HepG2 (cell line): ENCODE measurements around the gene PSMD12. TPM values are rescaled to one million over a fixed set of nuclear protein-coding genes. Genes with fewer than 3 reads are reported as not detected.
A peak's percentile ranks its signal among the peaks of the same experiment; 100 is the strongest.

Source experiments
- ATAC-seq: fragments of 200-7000 bp; cut with Tn5 transposase; 3 replicates; pipeline ENCODE4 v1.9.1; 2020; ENCODE audit warnings: mild to moderate bottlenecking, moderate library complexity
- BruUV-seq: library from RNA; stranded (reverse); fragments of 400-500 nt; replicated peaks from 2 replicates; lab custom pipeline; 2021; lab: Mats Ljungman, UMichigan
- CTCF ChIA-PET: fragments of 300-600 bp; formaldehyde crosslinking; extraction: SDS; loops from one replicate; lab custom pipeline; 2021; ENCODE audit warnings: low total read pairs, inconsistent platforms, low intra/inter-chr PET ratio; lab: Yijun Ruan, JAX
- POLR2A ChIA-PET: fragments of 350-600 bp; sonication (Branson Sonifier 250); formaldehyde crosslinking; loops from one replicate; lab custom pipeline; 2020; ENCODE audit warnings: antibody characterized with exemption, inconsistent platforms; lab: Yijun Ruan, JAX
- DNase-seq: peaks from one replicate; pipeline ENCODE4 v3.0.0-alpha.2; 2015; ENCODE audit warnings: low spot score
- FAIRE-seq: peaks from 3 replicates; lab custom pipeline; 2011; peaks lifted over from hg19 to GRCh38; lab: Jason Lieb, UNC
- H2AFZ ChIP-seq: one replicate; pipeline ENCODE4 v1.6.1; 2011; ENCODE audit warnings: low read length, inconsistent platforms
- H3K27ac ChIP-seq: fragments of 300-600 bp; 3 replicates; pipeline ENCODE4 v1.8.0; 2011; ENCODE audit warnings: mixed run types, mild to moderate bottlenecking, mixed read lengths, low read length, inconsistent platforms; ENCODE audit not compliant: insufficient read depth; ENCODE audit errors: extremely low read length
- H3K27me3 ChIP-seq, 2 experiments: fragments of 200-600 bp in 1 of 2; 2 replicates in 1 of 2; 3 replicates in 1 of 2; pipeline versions ENCODE4 v1.6.0 to v1.8.0; 2011; ENCODE audit warnings: low read length in 2 of 2, mild to moderate bottlenecking in 2 of 2, moderate library complexity in 2 of 2, inconsistent platforms in 1 of 2; ENCODE audit not compliant: insufficient read depth in 2 of 2, control insufficient read depth in 1 of 2
- H3K36me3 ChIP-seq, 2 experiments: fragments of 200-600 bp in 1 of 2; replicated peaks in 1 of 2; 2 replicates in 1 of 2; 3 replicates in 1 of 2; pipeline versions ENCODE4 v1.5.1 to v1.8.0; 2011; ENCODE audit warnings: low read length in 2 of 2, inconsistent platforms in 1 of 2; ENCODE audit not compliant: insufficient read depth in 2 of 2, control insufficient read depth in 1 of 2
- H3K4me1 ChIP-seq: 2 replicates; pipeline ENCODE4 v1.5.1; 2012; ENCODE audit warnings: low read length, inconsistent platforms; ENCODE audit not compliant: insufficient read depth
- H3K4me2 ChIP-seq: 2 replicates; pipeline ENCODE4 v1.6.0; 2011; ENCODE audit warnings: low read depth, low read length, inconsistent platforms
- H3K4me3 ChIP-seq, 3 experiments: fragments of 200-600 bp in 1 of 3; sonication (generic), shearing (Covaris generic) in 1 of 3; replicated peaks in 1 of 3; 2 replicates each; pipeline ENCODE4 v1.5.1; 2011 to 2016; ENCODE audit warnings: low read length in 3 of 3, inconsistent platforms in 2 of 3, low read depth in 2 of 3, mild to moderate bottlenecking in 2 of 3, control low read depth in 1 of 3, mixed read lengths in 1 of 3; ENCODE audit not compliant: insufficient read depth in 1 of 3
- H3K79me2 ChIP-seq: one replicate; pipeline ENCODE4 v1.6.1; 2011; ENCODE audit warnings: low read length, inconsistent platforms; ENCODE audit not compliant: insufficient read depth
- H3K9ac ChIP-seq: 2 replicates; pipeline ENCODE4 v1.6.0; 2011; ENCODE audit warnings: mild to moderate bottlenecking, low read depth, low read length, inconsistent platforms; ENCODE audit not compliant: insufficient read depth
- H3K9me3 ChIP-seq: 2 replicates; pipeline ENCODE4 v1.5.1; 2012; ENCODE audit warnings: mild to moderate bottlenecking, low read length
- H4K20me1 ChIP-seq: 2 replicates; pipeline ENCODE4 v1.6.0; 2011; ENCODE audit warnings: inconsistent platforms, mild to moderate bottlenecking, low read length, moderate library complexity; ENCODE audit not compliant: insufficient read depth
- ARID2 ChIP-seq: sonication (generic); formaldehyde crosslinking; IDR thresholded peaks from 2 replicates; pipeline ENCODE4 v1.8.1; 2022; ENCODE audit warnings: mild to moderate bottlenecking, missing genetic modification reagents, borderline replicate concordance
- HNF1A ChIP-seq, 2 experiments: sonication (generic) in 1 of 2; formaldehyde crosslinking in 1 of 2; IDR thresholded peaks; 2 replicates each; pipeline versions ENCODE4 v1.4.0 to v1.6.1; 2016 to 2020; ENCODE audit warnings: borderline replicate concordance in 1 of 2, low read depth in 1 of 2, mild to moderate bottlenecking in 1 of 2, missing genetic modification reagents in 1 of 2
- HOMEZ ChIP-seq: IDR thresholded peaks from 2 replicates; pipeline ENCODE4 v1.6.1; 2016; ENCODE audit warnings: low read depth
- KLF6 ChIP-seq: IDR thresholded peaks from 2 replicates; pipeline ENCODE4 v1.8.0; 2016; ENCODE audit warnings: missing biosample characterization, missing genetic modification reagents
- NR2F2 ChIP-seq: IDR thresholded peaks from 2 replicates; pipeline ENCODE4 v1.6.1; 2012; ENCODE audit warnings: low read depth, inconsistent platforms, borderline replicate concordance
- POLR2AphosphoS2 ChIP-seq: IDR thresholded peaks from 2 replicates; pipeline ENCODE4 v1.6.1; 2011; ENCODE audit warnings: low read depth, low read length, improper control_type of control experiment
- RBM22 ChIP-seq: fragments of 200-400 bp; formaldehyde crosslinking; optimal IDR thresholded peaks from 2 replicates; pipeline ENCODE3; 2017; ENCODE audit warnings: mild to moderate bottlenecking, low read length, moderate library complexity
- RFXAP ChIP-seq: sonication (generic); formaldehyde crosslinking; IDR thresholded peaks from 2 replicates; pipeline ENCODE4 v1.4.0; 2020; ENCODE audit warnings: missing genetic modification reagents, borderline replicate concordance
- TBX3 ChIP-seq: fragments of 450-650 bp; IDR thresholded peaks from 2 replicates; pipeline ENCODE4 v1.6.1; 2017; ENCODE audit warnings: antibody characterized with exemption, mild to moderate bottlenecking, inconsistent platforms, borderline replicate concordance
- WGBS: methylation state at CpG from one replicate; pipeline ENCODE4 v1.1.6; 2017; ENCODE audit warnings: low lambda C conversion rate; 5-methylcytosine and 5-hydroxymethylcytosine counted together
- in situ Hi-C: cut with HindIII; loops from 2 replicates; pipeline ENCODE4 v1.10.0; 2017; ENCODE audit warnings: low pct_unique_long_range_greater_than_20kb; ENCODE audit not compliant: extremely low pct_ligation_motif_present
- intact Hi-C: fragments of 100-400 bp; cut with micrococcal nuclease; formaldehyde crosslinking; loops from one replicate; pipeline ENCODE4 v1.10.0; 2022; ENCODE audit not compliant: unreplicated experiment
- polyA plus RNA-seq, 8 experiments: library from polyadenylated mRNA; depleted of rRNA in 3 of 8; stranded (reverse) in 7 of 8; unstranded in 1 of 8; fragments of >200 nt; fragmentation: Illumina TruSeq in 4 of 8; extraction: Trizol in 4 of 8; gene quantifications; 2 replicates each; pipeline versions ENCODE4 v1.2.1 to v1.2.3, GENCODE V29; 2011 to 2016; ENCODE audit warnings: low read depth in 4 of 8, missing spikeins in 1 of 8, mixed read lengths in 1 of 8; ENCODE audit not compliant: insufficient read depth in 1 of 8
- total RNA-seq, 5 experiments: library from RNA; depleted of rRNA; stranded (reverse); fragments of >200 nt; fragmentation: Illumina TruSeq; extraction: Trizol; gene quantifications; 2 replicates each; pipeline ENCODE4 v1.2.3, GENCODE V29; 2016; ENCODE audit warnings: low read depth in 1 of 5

Gene PSMD12
- total and polyA plus RNA-seq, 2 of the 13 experiments (the other 11 are each of a cell fraction or from before 2014, with no cell fraction given), result 27.4 to 71.7 TPM

GRCh38 chr17:67349420-67349819, 17.0 kb downstream of the PSMD12 start (continued):
- TF ChIP-seq RFXAP (CRISPR knock-in tag), result no peak

- no TSS peak for BruUV-seq
- POLR2A ChIA-PET, result no interaction called here
- Histone ChIP-seq H3K9ac (no peak overlapping the region), H4K20me1 (no peaks in the 10 kb centered on the region)
- no peak for TF ChIP-seq NR2F2
- no peak for TF ChIP-seq HOMEZ
- TF ChIP-seq, all 625 proteins: peak for 0
- no peak overlapping the region for H3K4me3 ChIP-seq
- H3K27me3 ChIP-seq, result no peaks in the 10 kb centered on the region
- DNase-seq, result no peak
- H3K4me2 ChIP-seq, result no peak overlapping the region
- intact Hi-C loops (no loop called here), in situ Hi-C loops (no loop called here)
- no peak for FAIRE-seq
- 98% methylated on average over 3 of the region's 3 CpGs for WGBS
- no peak overlapping the region for H2AFZ ChIP-seq
- CTCF ChIA-PET, result no interaction called here
- H3K4me1 ChIP-seq, result no peaks in the 10 kb centered on the region
- no peaks in the 10 kb centered on the region for H3K79me2 ChIP-seq
- H3K9me3 ChIP-seq, result no peaks in the 10 kb centered on the region
- peaks cover 30 to 82% of the 10 kb centered on the region in 2 experiments for H3K36me3 ChIP-seq
- no peak overlapping the region for H3K27ac ChIP-seq
- ATAC-seq, result no peak
Observed at GRCh38 chr17:67347826-67348225, 18.6 kb downstream of the PSMD12 start.

- DNase-seq (no peak), ATAC-seq (peak; percentile 38; the same call in 2 of the 3 replicates), FAIRE-seq (no peak)
- H3K36me3 ChIP-seq, result peaks cover 15 to 60% of the 10 kb centered on the region in 2 experiments
- no TSS peak for BruUV-seq
- no peak overlapping the region for H3K9ac ChIP-seq
- intact Hi-C loops, result no loop called here
- in situ Hi-C loops, result no loop called here
- no peak overlapping the region for H3K4me2 ChIP-seq
- H3K4me1 ChIP-seq, result no peaks in the 10 kb centered on the region
- no peaks in the 10 kb centered on the region for H3K9me3 ChIP-seq
- H3K4me3 ChIP-seq, result no peak overlapping the region
- no peaks in the 10 kb centered on the region for H3K27me3 ChIP-seq
- CTCF ChIA-PET, result no interaction called here
- no peak overlapping the region for H2AFZ ChIP-seq
- no peaks in the 10 kb centered on the region for H4K20me1 ChIP-seq
- TF ChIP-seq RBM22, result peak; percentile 38
- no peak for TF ChIP-seq TBX3
- no peak for TF ChIP-seq KLF6 (CRISPR knock-in tag)
- TF ChIP-seq POLR2AphosphoS2, result 0 out of 2 replicates have a peak, but pooled peaks have one; percentile 73
- TF ChIP-seq HNF1A (IDR thresholded peaks at IDR 0.05; ENCODE audit: low read depth), result no peak
- no peak for TF ChIP-seq HNF1A (CRISPR knock-in tag; IDR thresholded peaks at IDR 0.05; ENCODE audit: borderline replicate concordance)
- TF ChIP-seq ARID2 (CRISPR knock-in tag), result no peak
- WGBS, result 95% methylated on average over 5 of the region's 5 CpGs
- POLR2A ChIA-PET, result interaction anchor here (1.5 kb wide), 1 partner anchor 11 kb away, joined by 4 read pairs; no protein-coding TSS in a partner anchor
- no peaks in the 10 kb centered on the region for H3K79me2 ChIP-seq
- no peak overlapping the region for H3K27ac ChIP-seq
Observed at GRCh38 chr17:67343237-67343636, 23.1 kb downstream of the PSMD12 start.
